B cell (primary cell): Measurements from ENCODE around the gene ZG16. TPM values are rescaled to one million over a fixed set of nuclear protein-coding genes. Genes with fewer than 3 reads are reported as not detected.
A peak's percentile ranks its signal among the peaks of the same experiment; 100 is the strongest.

Source experiments
- ATAC-seq: fragments of 200-7000 bp; cut with Tn5 transposase; one replicate; pipeline ENCODE4 v1.10.0; 2021; ENCODE audit warnings: low read depth, mild to moderate bottlenecking, moderate number of reproducible peaks, moderate library complexity
- CTCF ChIA-PET: fragments of 350-600 bp; sonication (Branson Sonifier 250); formaldehyde crosslinking; loops from one replicate; lab custom pipeline; 2021; ENCODE audit warnings: antibody characterized with exemption, inconsistent platforms; lab: Charles Lee
- POLR2A ChIA-PET: fragments of 350-600 bp; sonication (Branson Sonifier 250); formaldehyde crosslinking; loops from one replicate; lab custom pipeline; 2021; ENCODE audit warnings: antibody characterized with exemption; lab: Charles Lee
- DNase-seq: peaks from one replicate; pipeline ENCODE4 v3.0.0; 2013
- H2AFZ ChIP-seq: 2 replicates; pipeline ENCODE4 v1.6.1; 2012; ENCODE audit warnings: mild to moderate bottlenecking, low read depth, low read length; ENCODE audit not compliant: insufficient read depth, poor library complexity, severe bottlenecking
- H3K27ac ChIP-seq, 2 donors: 1 replicate in 1 of 2; 2 replicates in 1 of 2; pipeline ENCODE4 v1.5.1; 2012 to 2013; ENCODE audit warnings: low read length in 2 of 2, mild to moderate bottlenecking in 2 of 2, moderate library complexity in 1 of 2
- H3K27me3 ChIP-seq, 4 experiments: fragments of 200-600 bp in 1 of 4; sonication (generic) in 1 of 4; replicated peaks in 1 of 4; 1 replicate in 2 of 4; 2 replicates in 2 of 4; pipeline versions ENCODE4 v1.6.1 to v1.7.0; 2013 to 2016; ENCODE audit warnings: low read length in 3 of 4, mild to moderate bottlenecking in 2 of 4, mixed read lengths in 1 of 4, moderate library complexity in 1 of 4; ENCODE audit not compliant: insufficient read depth in 4 of 4, control insufficient read depth in 3 of 4; ENCODE audit errors: control extremely low read depth in 1 of 4
- H3K36me3 ChIP-seq, 2 experiments: replicated peaks in 1 of 2; 1 replicate in 1 of 2; 2 replicates in 1 of 2; pipeline versions ENCODE4 v1.6.1 to v1.7.1; 2013; ENCODE audit warnings: low read length in 1 of 2; ENCODE audit not compliant: insufficient read depth in 2 of 2, control insufficient read depth in 1 of 2; ENCODE audit errors: control extremely low read depth in 1 of 2, extremely low read depth in 1 of 2
- H3K4me1 ChIP-seq, 2 donors: fragments of 200-600 bp in 1 of 2; sonication (generic) in 1 of 2; 1 replicate in 1 of 2; 2 replicates in 1 of 2; pipeline versions ENCODE4 v1.5.1 to v1.6.1; 2013 to 2017; ENCODE audit warnings: low read length in 2 of 2; ENCODE audit not compliant: control insufficient read depth in 2 of 2, insufficient read depth in 2 of 2
- H3K4me2 ChIP-seq: replicated peaks from 2 replicates; pipeline ENCODE3; 2012; ENCODE audit warnings: mild to moderate bottlenecking, low read depth, low read length; ENCODE audit not compliant: poor library complexity, severe bottlenecking
- H3K4me3 ChIP-seq, 5 experiments: fragments of 200-600 bp in 1 of 5; sonication (generic) in 1 of 5; 1 replicate in 3 of 5; 2 replicates in 2 of 5; pipeline versions ENCODE4 v1.5.1 to v1.7.0; 2011 to 2016; ENCODE audit warnings: low read length in 4 of 5, mild to moderate bottlenecking in 4 of 5, low read depth in 2 of 5, control low read depth in 1 of 5, moderate library complexity in 1 of 5; ENCODE audit not compliant: insufficient read depth in 1 of 5; ENCODE audit errors: control extremely low read depth in 1 of 5, extremely low read depth in 1 of 5
- H3K79me2 ChIP-seq: fragments of 200-600 bp; sonication (generic); one replicate; pipeline ENCODE4 v1.6.0; 2016; ENCODE audit warnings: low read length; ENCODE audit not compliant: control insufficient read depth, insufficient read depth
- H3K9ac ChIP-seq: fragments of 200-600 bp; sonication (generic); 2 replicates; pipeline ENCODE4 v1.6.1; 2017; ENCODE audit warnings: mild to moderate bottlenecking, low read length, moderate library complexity
- H3K9me3 ChIP-seq, 3 donors: one replicate each; pipeline versions ENCODE4 v1.6.1 to v1.7.1; 2013; ENCODE audit warnings: low read length in 2 of 3; ENCODE audit not compliant: control insufficient read depth in 2 of 3, insufficient read depth in 1 of 3; ENCODE audit errors: control extremely low read depth in 1 of 3
- H4K20me1 ChIP-seq: 2 replicates; pipeline ENCODE4 v1.6.0; 2012; ENCODE audit warnings: mild to moderate bottlenecking, low read length; ENCODE audit not compliant: insufficient read depth, control insufficient read depth, poor library complexity, severe bottlenecking
- H3K27ac Mint-ChIP-seq: one replicate; pipeline ENCODE4 v1.8.0; 2021; ENCODE audit warnings: mixed read lengths
- H3K27me3 Mint-ChIP-seq: one replicate; pipeline ENCODE4 v1.8.0; 2021; ENCODE audit warnings: mixed read lengths
- H3K4me1 Mint-ChIP-seq: one replicate; pipeline ENCODE4 v1.8.0; 2021; ENCODE audit warnings: mixed read lengths
- H3K4me3 Mint-ChIP-seq: one replicate; pipeline ENCODE4 v1.8.0; 2021; ENCODE audit warnings: mixed read lengths
- H3K9me3 Mint-ChIP-seq: one replicate; pipeline ENCODE4 v1.8.0; 2022; ENCODE audit warnings: mixed read lengths; ENCODE audit not compliant: insufficient read depth
- EZH2 ChIP-seq: IDR thresholded peaks from 2 replicates; pipeline ENCODE4 v1.6.1; 2012; ENCODE audit warnings: borderline replicate concordance, low read depth, mild to moderate bottlenecking, moderate library complexity, low read length; ENCODE audit not compliant: insufficient read depth, poor library complexity, severe bottlenecking
- WGBS: methylation state at CpG from one replicate; pipeline ENCODE4 v1.1.5; 2013; ENCODE audit warnings: missing lambda C conversion rate; ENCODE audit not compliant: insufficient coverage; 5-methylcytosine and 5-hydroxymethylcytosine counted together
- intact Hi-C: fragments of 100-400 bp; cut with micrococcal nuclease; formaldehyde crosslinking; loops from one replicate; pipeline ENCODE4 v1.10.0; 2022
- polyA plus RNA-seq: library from polyadenylated mRNA; depleted of rRNA; stranded (reverse); fragments of >200 nt; gene quantifications from 2 replicates; pipeline ENCODE4 v1.2.3, GENCODE V29; 2012
- total RNA-seq, 2 donors: library from RNA; stranded (reverse); fragments of 120-200 nt in 1 of 2; gene quantifications; 1 replicate in 1 of 2; 2 replicates in 1 of 2; pipeline versions ENCODE4 v1.2.3 to v1.2.4, GENCODE V29; 2013 to 2022
- TF ChIP-seq, protein P1 (sequence below): fragments of 200-600 bp; IDR thresholded peaks from one replicate; pipeline ENCODE4 v1.8.0; 2022; ENCODE audit warnings: antibody characterized with exemption, mild to moderate bottlenecking

Gene ZG16
- total and polyA plus RNA-seq, 2 donors (not counting 1 experiment from before 2014, with no cell fraction given): 0.06 TPM; not detected in 1

DNA sequence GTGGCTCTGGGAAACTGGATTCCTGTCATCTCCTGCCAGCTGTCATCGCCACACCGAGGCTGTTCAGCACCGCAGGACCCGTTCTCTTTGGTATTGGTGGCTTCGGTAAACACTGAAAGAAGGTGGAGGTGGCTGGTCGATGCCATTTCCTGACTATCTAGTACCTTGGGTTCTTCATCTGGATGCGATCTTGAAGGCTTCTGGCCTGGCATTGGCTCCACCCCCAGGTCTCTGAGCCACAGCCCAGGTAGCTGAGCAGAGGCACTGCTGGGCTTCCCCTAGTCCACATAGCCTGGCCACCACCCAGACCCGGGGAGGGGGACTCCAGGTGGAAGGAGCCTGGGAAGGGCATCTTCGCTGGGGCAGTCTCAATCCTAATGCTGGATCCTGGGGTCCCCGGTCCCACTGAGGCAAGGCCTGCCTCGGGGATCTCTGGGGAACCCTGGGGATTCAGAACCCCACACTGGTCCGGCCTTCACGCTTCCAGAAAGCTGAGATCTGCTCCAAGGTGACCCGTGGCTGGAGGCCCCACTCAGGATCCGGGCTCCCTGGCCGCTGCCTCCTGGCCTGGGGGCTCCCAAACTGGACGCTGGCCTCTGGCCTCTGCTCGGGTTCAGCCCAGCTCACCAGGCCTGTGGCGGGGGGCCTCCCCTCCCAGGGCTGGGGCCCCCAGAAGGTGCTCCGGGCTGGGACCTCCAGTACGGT, 34.1 kb upstream of the ZG16 start:
- Mint-ChIP-seq H3K27me3 (no peaks in the 10 kb centered on the region), H3K4me1 (peaks cover 80% of the 10 kb centered on the region), H3K4me3 (peak overlapping the region; percentile 99), H3K27ac (peak overlapping the region; percentile 99), H3K9me3 (no peaks in the 10 kb centered on the region)
- no peak for ATAC-seq
- peaks cover 75% of the 10 kb centered on the region for H3K79me2 ChIP-seq
- CTCF ChIA-PET: interaction anchor here (1.3 kb wide), 2 partner anchors 10 to 46 kb away, joined by 4 to 6 read pairs; no protein-coding TSS in a partner anchor
- peaks cover 2 to 50% of the 10 kb centered on the region in 2 experiments for H3K36me3 ChIP-seq
- no peak for DNase-seq
- H3K4me1 ChIP-seq: peaks cover 59 to 77% of the 10 kb centered on the region in 2 donors
- peak overlapping the region; percentile 99 for H3K9ac ChIP-seq
- peak overlapping the region; percentile 81 for H3K4me2 ChIP-seq
- no peak for TF ChIP-seq EZH2
- TF ChIP-seq, protein P1, sequence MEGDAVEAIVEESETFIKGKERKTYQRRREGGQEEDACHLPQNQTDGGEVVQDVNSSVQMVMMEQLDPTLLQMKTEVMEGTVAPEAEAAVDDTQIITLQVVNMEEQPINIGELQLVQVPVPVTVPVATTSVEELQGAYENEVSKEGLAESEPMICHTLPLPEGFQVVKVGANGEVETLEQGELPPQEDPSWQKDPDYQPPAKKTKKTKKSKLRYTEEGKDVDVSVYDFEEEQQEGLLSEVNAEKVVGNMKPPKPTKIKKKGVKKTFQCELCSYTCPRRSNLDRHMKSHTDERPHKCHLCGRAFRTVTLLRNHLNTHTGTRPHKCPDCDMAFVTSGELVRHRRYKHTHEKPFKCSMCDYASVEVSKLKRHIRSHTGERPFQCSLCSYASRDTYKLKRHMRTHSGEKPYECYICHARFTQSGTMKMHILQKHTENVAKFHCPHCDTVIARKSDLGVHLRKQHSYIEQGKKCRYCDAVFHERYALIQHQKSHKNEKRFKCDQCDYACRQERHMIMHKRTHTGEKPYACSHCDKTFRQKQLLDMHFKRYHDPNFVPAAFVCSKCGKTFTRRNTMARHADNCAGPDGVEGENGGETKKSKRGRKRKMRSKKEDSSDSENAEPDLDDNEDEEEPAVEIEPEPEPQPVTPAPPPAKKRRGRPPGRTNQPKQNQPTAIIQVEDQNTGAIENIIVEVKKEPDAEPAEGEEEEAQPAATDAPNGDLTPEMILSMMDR: no peak
- peaks cover 0 to 10% (median 0%) of the 10 kb centered on the region in 3 donors for H3K9me3 ChIP-seq
- peaks cover 35% of the 10 kb centered on the region for H4K20me1 ChIP-seq
- WGBS: 94% methylated on average over 20 of the region's 21 CpGs
- peak overlapping the region; percentile 95 for H3K27ac ChIP-seq
- intact Hi-C loops: loop anchor here (2.0 kb wide), 1 partner anchor 43 kb away; no protein-coding TSS in a partner anchor
- peak overlapping the region; percentile 25 to 100 (median 97) for H3K4me3 ChIP-seq
- POLR2A ChIA-PET: interaction anchor here (0.7 to 3.0 kb wide), 4 partner anchors 12 to 62 kb away, joined by 8 to 15 read pairs (median 12); no protein-coding TSS in a partner anchor
- no peak overlapping the region for H2AFZ ChIP-seq
- no peaks in the 10 kb centered on the region for H3K27me3 ChIP-seq
